Measurements from ENCODE around the gene TTYH2.

- TF ChIP-seq CTCF (IDR thresholded peaks at IDR 0.05) (no peak), SOX15 (CRISPR knock-in tag; IDR thresholded peaks at IDR 0.05) (no peak), MLX (CRISPR knock-in tag; IDR thresholded peaks at IDR 0.05) (no peak)
These were observed 85.4 kb downstream of the TTYH2 start for GRCh38 chr17:74298778-74299177.

Measured in WTC11 (cell line).